ENCODE measurements around the gene ANGEL1. TPM values are rescaled to one million over a fixed set of nuclear protein-coding genes. Genes with fewer than 3 reads are reported as not detected.

Gene ANGEL1
- total RNA-seq, 1 donor from 2014 or later, result 9.6 TPM

DNA sequence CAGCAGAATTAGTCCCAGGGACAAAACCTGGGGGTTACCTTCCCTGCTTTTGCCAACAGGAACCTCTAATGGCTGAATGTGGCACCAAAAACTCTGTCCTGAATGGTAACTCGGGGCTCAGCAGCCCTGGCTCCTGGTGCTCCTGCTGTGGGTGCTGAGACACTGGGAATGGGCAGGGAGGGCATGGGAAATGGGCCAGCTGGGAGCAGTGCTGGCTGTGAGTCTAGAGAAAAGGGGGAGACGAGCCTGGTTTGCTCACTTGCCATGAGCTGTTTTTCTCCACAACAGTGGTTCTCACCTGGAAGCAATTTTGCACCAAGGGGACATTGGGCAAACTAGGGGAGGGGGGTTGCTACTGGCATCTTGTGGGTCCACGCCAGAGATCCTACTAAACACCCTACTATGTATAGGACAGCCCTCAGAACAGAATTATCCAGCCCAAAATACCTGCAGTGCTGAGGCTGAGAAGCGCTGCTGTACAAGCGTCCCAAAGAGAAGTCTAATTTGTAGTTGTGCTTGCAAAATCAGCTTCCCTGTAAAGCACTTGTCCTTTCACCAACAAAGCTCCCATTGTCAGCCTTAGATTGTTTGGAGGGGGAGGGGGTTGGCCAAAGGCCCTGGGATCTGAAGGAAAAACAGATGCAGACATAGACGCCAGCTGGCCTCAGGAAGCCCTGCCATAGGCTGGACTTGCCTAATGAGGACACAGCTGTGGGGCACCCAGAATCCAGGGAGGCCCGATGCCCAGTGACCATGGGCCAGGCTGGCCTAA is 17.2 kb upstream of the ANGEL1 start:
- H3K27me3 Mint-ChIP-seq (ENCODE audit: low read depth), result peaks cover 13% of the 10 kb centered on the region
- peaks cover 4% of the 10 kb centered on the region for H3K9me3 Mint-ChIP-seq (ENCODE audit: low read depth)
- H3K36me3 Mint-ChIP-seq (ENCODE audit: low read depth), result no peaks in the 10 kb centered on the region
- H3K4me3 Mint-ChIP-seq (ENCODE audit: unreplicated experiment), result no peak overlapping the region
- no peak for TF ChIP-seq CTCF (IDR thresholded peaks at IDR 0.05)
- H3K27ac Mint-ChIP-seq (ENCODE audit: unreplicated experiment), result no peak overlapping the region
- DNase-seq (ENCODE audit: low spot score), result no peak
- no peaks in the 10 kb centered on the region for H3K4me1 Mint-ChIP-seq (ENCODE audit: low read depth)

- no peak for TF ChIP-seq CTCF (IDR thresholded peaks at IDR 0.05)
- Mint-ChIP-seq H3K4me1 (ENCODE audit: low read depth) (no peaks in the 10 kb centered on the region), H3K27ac (ENCODE audit: unreplicated experiment) (no peak overlapping the region), H3K27me3 (ENCODE audit: low read depth) (peaks cover 16% of the 10 kb centered on the region), H3K4me3 (ENCODE audit: unreplicated experiment) (no peak overlapping the region), H3K9me3 (ENCODE audit: low read depth) (peaks cover 4% of the 10 kb centered on the region), H3K36me3 (ENCODE audit: low read depth) (no peaks in the 10 kb centered on the region)
- DNase-seq (ENCODE audit: low spot score), result no peak
These were observed 16.3 kb upstream of the ANGEL1 start for GRCh38 chr14:76829013-76829365.

DNA sequence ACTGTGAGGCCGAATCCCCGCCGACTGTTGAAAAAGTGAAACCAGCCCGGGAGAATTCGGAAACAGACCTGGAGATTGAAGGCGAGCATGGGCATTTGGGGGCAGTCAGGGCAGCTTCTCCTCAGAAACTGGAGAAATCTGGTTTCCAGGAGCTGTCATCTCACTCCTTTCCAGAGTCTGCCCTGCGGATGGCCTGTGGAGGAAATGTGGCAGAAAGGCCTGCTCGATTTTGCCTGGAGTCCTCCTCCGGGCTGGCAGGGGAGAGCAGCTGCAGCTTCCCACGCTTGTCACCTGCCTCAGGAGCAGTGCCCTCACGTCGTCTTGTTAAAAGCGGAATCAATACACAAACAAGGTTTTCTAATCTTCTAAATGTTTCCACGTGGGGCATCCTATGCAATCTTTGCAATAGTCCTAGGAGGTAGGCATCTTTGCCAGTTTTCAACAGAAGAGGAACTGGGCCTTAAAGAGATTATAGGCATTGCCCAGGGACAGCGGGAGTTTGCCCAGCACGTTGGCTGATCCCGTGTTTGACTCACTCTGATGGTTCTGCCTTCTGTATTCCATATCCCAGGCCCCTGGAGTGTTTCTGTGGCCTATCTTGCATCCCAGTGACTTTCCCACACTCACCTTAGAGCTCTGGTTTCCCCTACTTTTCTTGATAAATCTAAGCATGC is 15.8 kb upstream of the ANGEL1 start:
- Mint-ChIP-seq H3K4me1 (ENCODE audit: low read depth) (no peaks in the 10 kb centered on the region), H3K9me3 (ENCODE audit: low read depth) (peaks cover 4% of the 10 kb centered on the region), H3K27ac (ENCODE audit: unreplicated experiment) (no peak overlapping the region), H3K36me3 (ENCODE audit: low read depth) (no peaks in the 10 kb centered on the region), H3K27me3 (ENCODE audit: low read depth) (peaks cover 16% of the 10 kb centered on the region), H3K4me3 (ENCODE audit: unreplicated experiment) (no peak overlapping the region)
- TF ChIP-seq CTCF (IDR thresholded peaks at IDR 0.05), result no peak
- DNase-seq (ENCODE audit: low spot score), result no peak

- no peak for TF ChIP-seq CTCF (IDR thresholded peaks at IDR 0.05)
- no peak for DNase-seq (ENCODE audit: low spot score)
- Mint-ChIP-seq H3K4me3 (ENCODE audit: unreplicated experiment) (no peak overlapping the region), H3K36me3 (ENCODE audit: low read depth) (no peaks in the 10 kb centered on the region), H3K9me3 (ENCODE audit: low read depth) (peaks cover 4% of the 10 kb centered on the region), H3K27me3 (ENCODE audit: low read depth) (peaks cover 17% of the 10 kb centered on the region), H3K4me1 (ENCODE audit: low read depth) (no peaks in the 10 kb centered on the region), H3K27ac (ENCODE audit: unreplicated experiment) (no peak overlapping the region)
These were observed 15.1 kb upstream of the ANGEL1 start for GRCh38 chr14:76827696-76828296.

DNA sequence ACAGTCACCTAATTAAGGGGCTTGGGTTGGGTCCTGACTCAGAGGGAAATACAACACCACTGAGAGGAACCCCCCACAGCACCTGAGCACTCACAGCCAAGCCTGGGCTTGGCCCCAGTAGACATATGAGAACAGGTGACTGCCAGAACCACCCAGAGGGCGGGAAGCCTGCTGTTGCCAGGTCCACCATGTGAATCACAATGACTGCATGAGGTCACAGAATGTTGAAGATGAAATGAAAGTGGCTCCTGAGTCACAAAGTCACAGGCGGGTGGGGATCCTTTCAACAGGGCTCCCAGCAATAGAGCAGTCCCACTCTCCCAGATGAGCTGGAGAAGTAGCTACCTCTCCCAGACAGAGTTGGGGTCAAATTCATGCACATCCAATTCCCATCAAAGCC is 13.4 kb upstream of the ANGEL1 start, which contains the start of gene LRRC74A:
Gene LRRC74A, plus strand, starts transcription at position 287 of the 400 bp plus-strand sequence. CDS start 290 bp downstream, outside the sequence.
- DNase-seq (ENCODE audit: low spot score), result no peak
- Mint-ChIP-seq H3K27ac (ENCODE audit: unreplicated experiment) (no peak within 1 kb of the TSS), H3K27me3 (ENCODE audit: low read depth) (peaks cover 17% of the 10 kb centered on the region), H3K36me3 (ENCODE audit: low read depth) (no peaks in the 10 kb centered on the region), H3K4me3 (ENCODE audit: unreplicated experiment) (no peak within 1 kb of the TSS), H3K9me3 (ENCODE audit: low read depth) (no peaks in the 10 kb centered on the region), H3K4me1 (ENCODE audit: low read depth) (no peaks in the 10 kb centered on the region)
- TF ChIP-seq CTCF (IDR thresholded peaks at IDR 0.05), result no peak

Data from chondrocyte (in vitro differentiated cells).